ENCODE results near the gene SPINK2. TPM values are rescaled to one million over a fixed set of nuclear protein-coding genes. Genes with fewer than 3 reads are reported as not detected.

The SPINK2 gene
- polyA plus RNA-seq, 1 donor (not counting 4 experiments of a cell fraction or from before 2014, with no cell fraction given) = 0.10 TPM

- no peak overlapping the region for H3K4me2 ChIP-seq (ENCODE audit: control insufficient read depth, extremely low read depth, insufficient read depth, low read depth, low read length)
- H3K27ac ChIP-seq (ENCODE audit: control insufficient read depth, insufficient read depth, low read length) = no peak overlapping the region
- H3K4me3 ChIP-seq (ENCODE audit: control insufficient read depth in 2 of 3, extremely low read depth in 1 of 3, insufficient read depth in 2 of 3, low read depth in 1 of 3, low read length in 3 of 3) = no peak overlapping the region
- H3K9me3 ChIP-seq (ENCODE audit: control insufficient read depth, low read depth, low read length) = no peaks in the 10 kb centered on the region
- H3K79me2 ChIP-seq (ENCODE audit: control insufficient read depth, insufficient read depth, low read length) = no peaks in the 10 kb centered on the region
- TF ChIP-seq, protein P1, sequence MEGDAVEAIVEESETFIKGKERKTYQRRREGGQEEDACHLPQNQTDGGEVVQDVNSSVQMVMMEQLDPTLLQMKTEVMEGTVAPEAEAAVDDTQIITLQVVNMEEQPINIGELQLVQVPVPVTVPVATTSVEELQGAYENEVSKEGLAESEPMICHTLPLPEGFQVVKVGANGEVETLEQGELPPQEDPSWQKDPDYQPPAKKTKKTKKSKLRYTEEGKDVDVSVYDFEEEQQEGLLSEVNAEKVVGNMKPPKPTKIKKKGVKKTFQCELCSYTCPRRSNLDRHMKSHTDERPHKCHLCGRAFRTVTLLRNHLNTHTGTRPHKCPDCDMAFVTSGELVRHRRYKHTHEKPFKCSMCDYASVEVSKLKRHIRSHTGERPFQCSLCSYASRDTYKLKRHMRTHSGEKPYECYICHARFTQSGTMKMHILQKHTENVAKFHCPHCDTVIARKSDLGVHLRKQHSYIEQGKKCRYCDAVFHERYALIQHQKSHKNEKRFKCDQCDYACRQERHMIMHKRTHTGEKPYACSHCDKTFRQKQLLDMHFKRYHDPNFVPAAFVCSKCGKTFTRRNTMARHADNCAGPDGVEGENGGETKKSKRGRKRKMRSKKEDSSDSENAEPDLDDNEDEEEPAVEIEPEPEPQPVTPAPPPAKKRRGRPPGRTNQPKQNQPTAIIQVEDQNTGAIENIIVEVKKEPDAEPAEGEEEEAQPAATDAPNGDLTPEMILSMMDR (optimal IDR thresholded peaks at IDR 0.05 in 1 of 3, IDR thresholded peaks at IDR 0.05 in 1 of 3, conservative IDR thresholded peaks at IDR 0.05 in 1 of 3; ENCODE audit: extremely low read depth in 1 of 3, insufficient read depth in 2 of 3, low read length in 3 of 3) = no peak
- no peak for TF ChIP-seq EZH2 (IDR thresholded peaks at IDR 0.05; ENCODE audit: low read length)
- H3K27me3 ChIP-seq (ENCODE audit: control insufficient read depth, extremely low read depth, insufficient read depth, low read length) = no peaks in the 10 kb centered on the region
- DNase-seq (ENCODE audit: low read depth, low spot score) = no peak
- no peaks in the 10 kb centered on the region for H4K20me1 ChIP-seq (ENCODE audit: control insufficient read depth, extremely low read depth, insufficient read depth, low read length)
- peak; percentile 9 for FAIRE-seq
- no peak overlapping the region for H3K9ac ChIP-seq (ENCODE audit: control insufficient read depth, extremely low read depth, insufficient read depth, low read length)
- H3K9me1 ChIP-seq (ENCODE audit: control insufficient read depth, extremely low read depth, insufficient read depth, low read length) = no peaks in the 10 kb centered on the region
- peaks cover 8% of the 10 kb centered on the region for H3K4me1 ChIP-seq (ENCODE audit: control insufficient read depth, extremely low read depth, insufficient read depth, low read length)
- no peaks in the 10 kb centered on the region for H3K36me3 ChIP-seq (ENCODE audit: control insufficient read depth in 2 of 2, extremely low read depth in 1 of 2, insufficient read depth in 2 of 2, low read length in 2 of 2)
- H2AFZ ChIP-seq (ENCODE audit: control insufficient read depth, low read length) = no peak overlapping the region
- dilution Hi-C loops (cut with MboI; ENCODE audit: extremely low pct_ligation_motif_present, low sequenced_read_pairs) = no loop called here
These were observed 18.0 kb downstream of the SPINK2 start for GRCh38 chr4:56803471-56803870.

DNA sequence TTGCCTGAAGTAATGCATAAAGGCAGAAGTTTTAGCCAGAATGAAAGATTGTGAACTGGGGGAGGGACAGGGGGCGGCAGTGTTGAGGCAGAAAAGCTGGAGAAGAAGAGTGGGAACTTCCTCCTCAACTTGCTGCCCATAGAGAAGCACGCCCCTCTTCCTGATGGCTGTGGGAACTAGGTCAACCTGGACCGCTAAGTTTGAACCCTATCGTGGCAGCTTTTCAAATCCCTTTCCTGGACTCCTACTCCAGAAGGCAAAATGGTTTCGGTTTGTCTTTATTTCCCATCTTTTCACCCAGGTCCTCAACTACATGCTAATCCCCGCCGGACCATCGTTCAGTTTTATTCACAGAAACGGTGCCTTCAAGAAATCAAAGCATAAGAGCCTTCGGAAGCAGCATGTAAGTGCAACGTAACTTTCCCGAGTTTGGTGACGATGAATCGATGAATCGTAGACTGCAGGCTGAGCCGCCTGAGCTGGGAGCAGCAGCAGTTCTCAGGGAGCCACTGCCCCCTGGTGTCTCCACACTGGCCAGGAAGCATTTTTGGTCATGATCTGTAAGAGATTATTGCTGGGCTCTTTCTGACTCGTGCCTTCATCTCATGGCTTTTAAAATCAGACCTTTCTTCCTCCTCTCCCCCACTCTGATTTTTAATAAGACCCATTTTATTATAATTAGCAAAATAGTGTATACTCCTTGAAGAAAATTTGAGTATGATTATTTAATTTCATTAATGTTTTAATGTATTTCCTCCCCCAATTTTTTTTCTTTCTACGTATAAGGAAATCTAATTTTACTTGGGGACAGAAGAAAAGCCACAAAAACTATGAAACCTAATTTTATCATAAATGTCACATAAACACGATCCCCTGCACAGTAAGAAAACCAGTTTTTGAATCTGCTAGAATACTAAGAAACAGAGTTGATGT is 21.4 kb downstream of the SPINK2 start:
- no peaks in the 10 kb centered on the region for H3K36me3 ChIP-seq (ENCODE audit: control insufficient read depth in 2 of 2, extremely low read depth in 1 of 2, insufficient read depth in 2 of 2, low read length in 2 of 2)
- no peaks in the 10 kb centered on the region for H4K20me1 ChIP-seq (ENCODE audit: control insufficient read depth, extremely low read depth, insufficient read depth, low read length)
- H3K27ac ChIP-seq (ENCODE audit: control insufficient read depth, insufficient read depth, low read length) = peak overlapping the region; percentile 30
- peak overlapping the region; percentile 94 for H3K4me2 ChIP-seq (ENCODE audit: control insufficient read depth, extremely low read depth, insufficient read depth, low read depth, low read length)
- H3K27me3 ChIP-seq (ENCODE audit: control insufficient read depth, extremely low read depth, insufficient read depth, low read length) = no peaks in the 10 kb centered on the region
- dilution Hi-C loops (cut with MboI; ENCODE audit: extremely low pct_ligation_motif_present, low sequenced_read_pairs) = no loop called here
- no peaks in the 10 kb centered on the region for H3K79me2 ChIP-seq (ENCODE audit: control insufficient read depth, insufficient read depth, low read length)
- peak overlapping the region; percentile 98 for H2AFZ ChIP-seq (ENCODE audit: control insufficient read depth, low read length)
- peak overlapping the region; percentile 42 to 94 (median 92) for H3K4me3 ChIP-seq (ENCODE audit: control insufficient read depth in 2 of 3, extremely low read depth in 1 of 3, insufficient read depth in 2 of 3, low read depth in 1 of 3, low read length in 3 of 3)
- H3K9me3 ChIP-seq (ENCODE audit: control insufficient read depth, low read depth, low read length) = no peaks in the 10 kb centered on the region
- TF ChIP-seq, protein P1 (optimal IDR thresholded peaks at IDR 0.05 in 1 of 3, IDR thresholded peaks at IDR 0.05 in 1 of 3, conservative IDR thresholded peaks at IDR 0.05 in 1 of 3; ENCODE audit: extremely low read depth in 1 of 3, insufficient read depth in 2 of 3, low read length in 3 of 3) = peak; percentile 87 to 98 (median 95)
- TF ChIP-seq EZH2 (IDR thresholded peaks at IDR 0.05; ENCODE audit: low read length) = no peak
- H3K9ac ChIP-seq (ENCODE audit: control insufficient read depth, extremely low read depth, insufficient read depth, low read length) = peak overlapping the region; percentile 71
- peak; percentile 23 for DNase-seq (ENCODE audit: low read depth, low spot score)
- peaks cover 8% of the 10 kb centered on the region for H3K4me1 ChIP-seq (ENCODE audit: control insufficient read depth, extremely low read depth, insufficient read depth, low read length)
- peak; percentile 99 for FAIRE-seq
- H3K9me1 ChIP-seq (ENCODE audit: control insufficient read depth, extremely low read depth, insufficient read depth, low read length) = no peaks in the 10 kb centered on the region
